NCI-H2107 treated with DMSO at 0.1 percent for 48 hours (cell line): ENCODE measurements around the gene AUTS2.

Experiments
- DNase-seq: peaks from one replicate; lab custom pipeline; 2025; ENCODE audit not compliant: unreplicated experiment; lab: John Stamatoyannopoulos, UW

Gene AUTS2

DNA sequence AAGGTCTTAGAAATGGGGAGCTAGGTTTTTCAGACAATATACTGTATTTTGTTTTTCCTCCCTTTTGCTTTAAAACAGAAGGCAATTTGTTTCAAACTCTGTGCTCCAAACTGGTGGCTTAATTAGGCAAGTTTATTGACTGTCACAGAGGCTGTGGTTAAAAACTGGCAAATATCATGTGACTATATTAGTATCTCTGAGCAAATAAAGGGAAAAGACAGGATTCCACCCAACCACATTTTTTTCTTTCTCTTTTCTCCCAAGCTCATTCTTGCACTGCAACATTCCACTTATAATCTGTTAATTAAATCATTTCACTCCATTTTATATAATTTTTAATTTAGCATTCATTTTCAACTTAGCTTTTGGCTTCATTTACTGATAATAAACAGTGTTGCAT is 615.8 kb downstream of the AUTS2 start:
- DNase-seq = no peak

- DNase-seq = no peak
Measured at GRCh38 chr7:70215491-70215890, 617.2 kb downstream of the AUTS2 start.

- no peak for DNase-seq
Measured at GRCh38 chr7:70217571-70217970, 619.3 kb downstream of the AUTS2 start.

DNA sequence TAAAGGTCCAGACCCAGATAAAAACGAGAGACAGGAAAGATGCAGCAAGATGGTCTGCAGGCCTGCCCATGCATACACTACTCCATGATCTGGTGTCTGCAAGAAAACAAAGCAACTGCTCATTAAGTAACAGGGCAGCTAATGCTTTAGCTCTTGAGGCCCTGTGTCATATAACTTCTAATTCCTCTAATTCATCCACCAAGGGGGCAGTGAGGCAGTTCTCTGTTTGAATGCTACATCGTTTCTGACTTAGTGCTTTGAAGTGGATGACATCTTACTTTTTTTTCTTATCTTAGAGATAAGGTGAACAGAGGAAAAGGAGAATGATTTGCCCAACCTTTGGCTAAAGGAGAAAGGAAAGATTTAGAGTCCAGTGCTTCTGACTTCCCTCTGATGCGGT is 619.7 kb downstream of the AUTS2 start:
- no peak for DNase-seq

DNA sequence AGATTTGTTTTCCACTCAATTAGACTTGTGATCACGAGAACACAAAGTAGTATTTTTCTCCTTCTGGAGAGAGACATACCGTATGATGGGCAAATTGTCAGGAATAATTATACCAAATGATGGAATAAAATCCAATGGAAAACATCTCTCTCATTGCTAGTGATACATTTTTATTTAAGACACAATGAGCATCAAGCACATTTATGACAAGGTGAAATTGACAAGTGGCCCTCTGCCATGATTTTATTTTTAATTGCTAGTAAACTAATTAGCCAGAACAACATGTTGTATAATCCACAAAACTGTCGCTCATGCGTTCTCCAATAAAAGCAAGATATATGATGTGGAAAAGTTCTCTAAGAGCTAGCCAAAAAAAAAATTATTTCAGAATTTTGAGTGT is 620.8 kb downstream of the AUTS2 start:
- no peak for DNase-seq

DNA sequence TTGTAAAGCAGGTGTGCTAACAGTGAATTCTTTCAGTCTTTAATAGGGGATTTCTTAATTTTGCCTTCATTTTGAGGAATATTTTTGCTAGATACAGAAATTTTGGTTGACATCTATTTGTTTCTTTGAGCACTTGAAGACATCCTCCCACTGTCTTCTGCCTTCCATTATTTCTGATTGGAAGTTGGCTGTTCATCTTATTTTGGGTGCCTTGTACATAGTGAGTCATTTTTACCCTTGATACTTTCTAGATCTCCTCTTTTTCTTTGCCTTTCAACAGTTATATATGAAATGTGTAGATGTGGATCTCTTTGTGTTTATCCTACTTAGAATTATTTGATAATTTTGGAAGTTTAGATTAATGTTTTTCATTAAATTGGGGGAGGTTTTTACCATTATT is 631.0 kb downstream of the AUTS2 start:
- no peak for DNase-seq

DNA sequence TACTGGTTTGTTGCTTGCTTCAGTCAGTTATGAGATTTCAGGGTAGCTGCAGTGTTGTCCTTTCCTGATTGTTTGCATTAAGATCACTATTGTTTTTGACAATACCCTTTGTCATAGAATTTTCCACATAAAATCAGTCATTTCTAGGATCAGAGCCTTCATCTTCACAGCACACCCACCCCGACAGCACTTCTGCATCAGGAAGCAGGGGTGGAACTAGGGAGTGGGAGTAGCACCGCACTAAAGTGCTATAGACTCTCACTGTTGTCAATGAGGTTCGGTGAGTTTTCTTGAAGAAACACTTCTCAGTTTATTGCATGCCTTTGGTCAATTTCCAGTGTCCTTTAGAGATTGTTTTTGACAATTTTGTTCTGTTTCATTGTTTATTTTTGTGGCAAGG is 632.5 kb downstream of the AUTS2 start:
- DNase-seq = no peak

GRCh38 chr7:70233776-70234175 is 635.5 kb downstream of the AUTS2 start:
- no peak for DNase-seq

- no peak for DNase-seq
Measured at GRCh38 chr7:70237256-70237655, 639.0 kb downstream of the AUTS2 start.

GRCh38 chr7:70237831-70238575 is 639.7 kb downstream of the AUTS2 start:
- DNase-seq = no peak

- DNase-seq = no peak
Measured at GRCh38 chr7:70239918-70240317, 641.6 kb downstream of the AUTS2 start.

DNA sequence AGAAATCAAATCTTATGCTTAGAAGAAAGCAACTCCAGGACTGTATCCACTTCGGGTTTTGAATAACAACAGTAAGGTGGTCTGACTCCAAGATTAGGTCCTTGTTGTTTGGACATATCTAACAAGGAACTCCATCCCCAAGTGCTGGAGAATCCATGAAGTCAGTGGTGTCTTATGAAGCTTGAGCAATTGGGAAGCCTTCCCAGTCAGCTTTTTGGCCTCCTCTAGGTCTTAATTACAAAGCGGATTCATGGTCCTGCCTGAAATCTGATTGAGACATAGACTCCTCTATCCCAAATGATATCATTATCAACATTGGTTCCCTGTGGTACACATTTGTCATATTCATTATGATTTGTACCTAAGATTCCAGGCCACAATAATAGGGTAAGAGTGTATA is 642.6 kb downstream of the AUTS2 start:
- no peak for DNase-seq

- DNase-seq = no peak
Measured at GRCh38 chr7:70241536-70242175, 643.4 kb downstream of the AUTS2 start.

DNA sequence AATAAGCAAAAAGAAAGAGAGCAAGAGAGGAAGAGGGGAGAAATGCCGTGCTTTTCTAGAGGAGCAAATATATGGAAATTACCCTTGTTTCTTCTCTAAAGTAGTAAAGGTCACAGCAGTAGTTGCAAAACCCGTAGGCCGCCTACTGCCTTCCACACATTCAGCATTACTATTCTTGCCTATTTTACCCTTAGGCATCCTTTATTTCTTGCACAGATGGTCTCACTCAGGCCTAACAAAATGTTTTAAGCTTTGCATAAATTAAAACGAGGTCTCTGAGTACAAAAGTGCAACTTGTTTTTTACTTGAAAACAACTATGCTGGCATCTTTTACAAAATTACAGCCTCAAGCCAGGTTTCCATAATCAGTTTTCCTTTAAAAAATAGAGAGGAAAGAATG is 644.6 kb downstream of the AUTS2 start:
- DNase-seq = no peak

GRCh38 chr7:70243443-70243842 is 645.2 kb downstream of the AUTS2 start:
- DNase-seq = no peak

DNA sequence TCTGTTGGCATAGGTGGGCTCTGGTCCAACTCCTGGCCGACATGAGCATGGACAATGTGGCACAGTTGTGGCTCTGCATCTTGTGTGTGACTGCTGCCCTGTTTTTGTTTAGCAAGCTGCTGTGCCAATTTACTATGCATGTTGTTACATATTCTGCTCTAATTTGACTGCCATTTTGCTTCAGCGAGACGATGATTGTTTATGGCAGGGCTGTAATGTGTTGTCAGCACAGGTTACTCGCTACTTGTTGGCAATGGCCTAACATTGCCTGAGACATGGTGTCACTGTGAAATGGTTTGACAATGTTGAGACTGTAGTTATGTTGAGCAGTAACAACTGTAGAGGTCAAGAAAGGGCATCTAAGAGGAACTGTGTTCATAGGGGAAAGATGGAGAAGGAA is 659.6 kb downstream of the AUTS2 start:
- DNase-seq = no peak

DNA sequence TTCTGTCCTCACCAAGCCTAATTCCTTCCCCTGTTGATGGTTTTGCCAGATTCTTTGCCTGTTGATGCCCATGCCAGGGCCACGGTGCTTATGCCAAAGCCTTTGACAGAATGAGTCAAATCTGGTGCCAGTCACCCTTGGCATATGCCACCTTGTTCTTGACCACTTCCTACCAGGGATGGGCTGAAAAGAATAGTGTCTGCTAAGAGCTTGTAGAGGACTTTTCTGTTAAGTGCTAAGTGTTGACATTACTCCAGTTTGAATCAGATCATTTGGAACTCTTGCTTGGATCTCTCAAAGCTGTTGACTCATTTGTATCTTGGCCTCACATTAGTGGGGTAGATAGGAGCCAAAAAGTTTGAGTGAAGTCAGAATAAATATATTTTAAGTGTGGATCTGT is 661.2 kb downstream of the AUTS2 start:
- DNase-seq = no peak

- no peak for DNase-seq
Measured at GRCh38 chr7:70263471-70264255, 665.4 kb downstream of the AUTS2 start.

- no peak for DNase-seq
Measured at GRCh38 chr7:70266186-70266585, 667.9 kb downstream of the AUTS2 start.

DNA sequence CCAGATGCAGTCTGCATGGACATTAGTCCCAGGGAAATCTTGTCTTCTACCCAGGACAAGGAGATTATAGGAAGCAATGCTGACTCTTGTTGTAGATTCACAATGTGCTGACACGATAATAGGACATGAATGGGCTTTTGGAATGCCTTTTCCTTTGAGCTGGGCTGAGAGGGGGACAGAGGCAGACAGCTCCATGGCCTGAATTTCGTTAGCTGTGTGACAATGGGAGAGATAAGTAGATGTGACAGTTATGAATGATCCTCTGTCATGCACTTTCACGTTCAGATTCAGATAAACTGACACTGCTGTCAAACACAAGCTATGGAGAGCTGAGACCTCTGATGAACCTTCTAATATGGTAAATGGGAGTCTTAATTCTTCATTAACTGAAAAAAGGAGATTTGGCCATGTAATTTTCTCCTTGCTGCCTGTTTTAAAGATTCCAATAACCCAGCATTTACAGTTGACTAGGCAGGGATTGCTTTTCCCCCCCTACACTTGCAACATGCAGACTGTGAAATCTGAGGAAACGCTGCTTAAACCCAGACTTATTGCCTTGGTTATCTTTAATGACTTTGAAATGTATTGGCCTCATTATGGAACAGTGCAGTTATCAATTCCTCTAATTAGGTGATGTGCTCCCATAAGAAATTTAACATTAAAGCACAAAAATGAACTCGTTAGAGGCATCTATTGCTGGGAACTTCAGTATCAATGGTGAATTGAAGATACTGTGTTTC is 669.3 kb downstream of the AUTS2 start:
- DNase-seq = no peak

GRCh38 chr7:70268179-70268578 is 669.9 kb downstream of the AUTS2 start:
- no peak for DNase-seq
